ENCODE measurements around the gene CYP27C1.
"Not testable (repeated sequence)": the region's sequence is repeated elsewhere in the genome, so short reads cannot be mapped to it uniquely, and the experiment has no call there.

The CYP27C1 gene

DNA sequence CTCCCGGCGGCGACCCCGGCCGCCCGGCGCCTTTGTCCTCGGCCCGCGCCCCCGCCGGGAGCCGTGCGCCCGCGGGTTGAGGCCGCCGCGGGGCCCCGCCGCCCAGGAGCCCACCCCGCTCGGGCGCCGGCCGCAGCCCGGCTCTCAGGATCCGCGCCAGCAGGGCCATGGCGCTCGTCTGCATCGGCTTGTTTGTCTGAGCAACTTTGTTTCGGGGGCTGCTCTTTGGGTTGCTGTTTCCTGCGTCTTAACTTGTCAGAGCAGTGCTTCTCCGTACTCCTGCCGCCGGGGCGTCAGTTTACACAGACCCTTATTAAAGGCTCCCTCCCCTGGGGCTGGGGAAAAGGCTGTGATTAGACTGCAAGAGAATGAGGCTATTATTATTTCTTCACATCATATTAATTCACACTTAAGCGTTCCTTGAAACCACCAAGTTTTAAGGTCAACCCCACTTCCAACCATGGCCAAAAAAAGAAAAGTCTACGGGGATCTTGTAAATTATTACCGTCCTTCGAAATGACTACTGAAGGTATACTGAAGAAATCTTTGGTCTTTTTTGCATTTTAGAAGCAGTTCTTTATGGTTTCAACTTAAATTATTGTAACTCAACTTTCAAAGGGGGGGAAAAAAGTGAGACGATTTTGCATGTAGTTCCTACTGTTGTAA is at the start of gene CYP27C1:
Gene CYP27C1 (minus strand): TSS at position 198 of the 666 bp plus-strand sequence. CDS start 29 bp downstream, at position 169.
- no peak for FAIRE-seq
- DNase-seq (ENCODE audit: extremely low spot score, insufficient read length, low read depth), result no peak

DNA sequence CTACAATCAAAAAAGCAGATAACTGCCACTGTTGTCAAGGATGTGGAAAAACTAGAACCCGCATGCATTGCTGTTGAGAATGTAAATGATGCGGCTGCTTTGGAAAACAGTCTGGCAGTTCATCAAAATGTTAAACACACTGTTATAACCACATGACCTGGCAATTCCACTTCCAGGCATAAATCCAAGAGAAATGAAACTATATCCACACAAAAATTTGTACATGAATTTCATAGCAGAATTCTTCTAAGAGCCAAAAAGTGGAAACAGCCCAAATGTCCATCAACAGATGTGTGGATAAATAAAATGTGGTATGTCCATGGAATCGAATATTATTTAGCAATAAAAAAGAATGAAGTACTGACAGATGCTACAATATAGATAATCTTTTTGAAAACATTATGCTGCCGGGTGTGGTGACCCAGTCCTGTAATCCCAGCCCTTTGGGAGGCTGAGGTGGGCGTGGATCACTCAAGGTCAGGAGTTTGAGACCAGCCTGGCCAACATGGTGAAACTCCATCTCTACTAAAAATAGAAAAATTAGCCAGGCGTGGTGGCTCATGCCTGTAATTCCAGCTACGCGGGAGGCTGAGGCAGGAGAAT is 41.8 kb upstream of the CYP27C1 start:
- FAIRE-seq (no peak), DNase-seq (ENCODE audit: extremely low spot score, insufficient read length, low read depth) (no peak)

DNA sequence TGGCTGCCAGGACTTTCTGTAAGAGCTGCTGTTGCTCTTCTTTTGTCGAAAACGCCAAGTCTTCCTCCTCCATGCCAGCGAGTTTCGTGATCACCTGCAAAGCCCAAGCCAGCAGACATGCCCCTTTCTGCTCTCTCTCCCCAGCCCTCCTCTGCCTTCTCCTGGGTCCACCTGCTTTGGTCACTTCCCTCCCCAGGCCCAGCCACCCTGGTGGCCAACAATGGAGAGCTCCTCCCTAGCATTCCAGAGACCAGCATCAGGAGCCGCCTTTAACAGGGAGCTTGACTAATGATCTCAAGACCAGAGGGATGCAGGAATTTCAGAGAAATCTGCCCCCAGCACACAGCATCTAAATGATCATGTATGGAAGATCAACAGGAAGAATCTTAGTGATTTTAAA is 39.3 kb upstream of the CYP27C1 start:
- FAIRE-seq (no peak), DNase-seq (ENCODE audit: extremely low spot score, insufficient read length, low read depth) (no peak)

DNA sequence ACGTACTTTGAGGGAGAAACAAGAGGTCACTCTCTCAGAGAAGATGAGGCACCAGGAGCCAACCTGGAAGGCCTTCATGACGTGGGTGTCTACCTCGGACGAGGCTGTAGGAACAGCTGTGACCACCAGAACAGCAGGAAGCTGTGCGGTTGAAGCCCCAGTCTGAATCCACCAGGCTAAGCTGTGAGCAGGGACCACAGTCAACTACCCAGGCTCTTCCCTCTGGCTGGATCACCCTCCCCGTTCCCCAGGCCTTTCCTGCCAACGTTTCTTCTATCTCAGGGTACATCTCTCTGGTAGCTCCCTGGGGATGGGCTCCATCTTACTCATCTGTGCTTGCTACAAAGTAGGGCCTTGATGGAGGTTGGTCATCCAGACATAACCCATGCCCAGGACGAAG is 36.8 kb upstream of the CYP27C1 start:
- no peak for FAIRE-seq

DNA sequence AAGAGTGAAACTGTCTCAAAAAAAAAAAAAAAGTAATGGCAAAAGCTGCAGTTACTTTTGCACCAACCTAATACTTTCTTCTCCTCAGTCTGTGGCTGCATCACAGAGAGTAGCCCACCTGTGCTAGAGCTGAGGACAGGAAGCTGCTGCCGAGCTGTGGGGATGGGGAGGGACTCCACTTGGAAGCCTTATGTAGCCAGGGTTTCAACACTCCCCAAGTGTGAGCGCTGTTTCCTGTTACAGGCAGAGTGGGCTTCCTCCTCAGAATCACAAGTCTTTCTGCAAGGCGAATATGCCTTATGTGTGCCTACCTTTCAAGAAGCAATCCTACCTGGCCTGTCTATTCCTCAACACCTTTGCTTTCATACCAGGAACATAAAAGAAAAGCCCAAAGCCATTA is 36.3 kb upstream of the CYP27C1 start:
- DNase-seq (ENCODE audit: extremely low spot score, insufficient read length, low read depth) (no peak), FAIRE-seq (no peak)

More for the DNA sequence above, 36.8 kb upstream of the CYP27C1 start:
- DNase-seq (ENCODE audit: extremely low spot score, insufficient read length, low read depth), result no peak

DNA sequence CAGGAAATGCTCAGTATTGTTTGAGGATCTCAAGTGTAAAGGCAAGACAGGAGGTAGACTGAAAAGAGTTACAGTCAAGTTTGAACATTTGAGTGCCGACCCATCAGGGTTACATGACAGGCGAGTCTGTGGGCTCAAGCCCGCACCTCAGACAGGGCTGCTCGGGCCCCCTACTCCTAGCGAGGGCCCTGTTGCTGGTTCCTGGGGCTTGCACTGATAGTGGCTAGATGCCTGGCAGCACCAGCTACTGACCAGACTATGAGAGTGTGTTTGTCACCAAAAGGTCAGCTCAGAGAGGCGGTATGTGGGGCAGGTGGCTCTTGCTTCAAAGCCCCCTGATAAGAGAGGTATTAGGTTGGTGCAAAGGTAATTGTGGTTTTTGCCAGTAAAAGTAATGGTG is 35.6 kb upstream of the CYP27C1 start:
- DNase-seq (ENCODE audit: extremely low spot score, insufficient read length, low read depth) (no peak), FAIRE-seq (no peak)

DNA sequence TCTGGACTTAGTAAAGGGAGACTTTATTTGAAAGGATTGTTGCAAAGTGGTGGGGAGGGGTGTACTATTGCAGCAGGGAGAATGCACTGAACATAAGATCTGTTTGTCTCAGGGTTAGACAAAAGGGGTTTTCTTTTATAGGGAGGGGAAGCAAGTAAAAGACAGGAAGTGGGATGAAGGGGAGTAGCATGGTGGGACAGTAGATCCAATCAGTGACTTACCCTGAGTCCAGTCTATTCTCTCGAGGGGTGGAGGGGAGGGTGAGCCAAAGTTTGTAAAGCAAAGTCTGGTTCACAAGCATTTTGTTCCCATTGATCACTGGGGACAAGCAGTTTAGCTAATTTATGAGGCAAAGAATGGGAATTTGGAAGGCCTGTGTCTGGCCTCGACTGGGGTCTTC is 35.0 kb upstream of the CYP27C1 start:
- FAIRE-seq, result no peak
- DNase-seq (ENCODE audit: extremely low spot score, insufficient read length, low read depth), result no peak

- DNase-seq (ENCODE audit: extremely low spot score, insufficient read length, low read depth) (no peak), FAIRE-seq (no peak)
Observed at GRCh38 chr2:127254386-127254981, 34.4 kb upstream of the CYP27C1 start.

DNA sequence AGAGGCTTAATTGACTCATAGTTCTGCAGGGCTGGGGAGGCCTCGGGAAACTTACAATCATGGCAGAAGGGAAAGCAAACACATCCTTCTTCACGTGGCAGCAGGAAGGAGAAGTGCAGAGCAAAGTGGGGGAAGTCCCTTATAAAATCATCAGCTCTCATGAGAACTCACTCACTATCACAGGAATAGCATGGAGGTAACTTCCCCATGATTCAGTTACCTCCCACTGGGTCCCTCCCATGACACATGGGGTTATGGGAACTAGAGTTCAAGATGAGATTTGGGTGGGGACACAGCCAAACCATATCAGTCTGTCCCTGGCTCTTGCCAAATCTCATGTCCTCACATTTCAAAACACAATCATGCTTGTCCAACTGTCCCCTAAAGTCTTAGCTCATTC is 21.1 kb upstream of the CYP27C1 start:
- not testable (repeated sequence) for FAIRE-seq; DNase-seq (ENCODE audit: extremely low spot score, insufficient read length, low read depth)

DNA sequence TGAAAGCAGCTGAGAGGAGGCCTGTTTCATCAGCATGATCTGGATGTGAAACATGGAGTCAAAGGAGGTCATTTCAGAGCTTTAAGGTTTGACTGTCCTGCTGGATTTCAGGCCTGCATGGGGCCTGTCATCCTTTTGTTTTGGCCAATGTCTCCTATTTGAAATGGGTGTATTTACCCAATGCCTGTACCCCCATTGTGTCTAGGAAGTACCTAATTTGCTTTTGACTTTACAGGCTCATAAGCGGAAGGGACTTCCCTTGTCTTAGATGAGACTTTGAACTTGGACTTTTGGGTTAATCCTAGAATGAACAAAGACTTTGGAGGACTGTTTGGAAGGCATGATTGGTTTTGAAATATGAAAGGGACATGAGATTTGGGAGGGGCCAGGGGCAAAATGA is 19.3 kb upstream of the CYP27C1 start:
- FAIRE-seq (no peak), DNase-seq (ENCODE audit: extremely low spot score, insufficient read length, low read depth) (no peak)

DNA sequence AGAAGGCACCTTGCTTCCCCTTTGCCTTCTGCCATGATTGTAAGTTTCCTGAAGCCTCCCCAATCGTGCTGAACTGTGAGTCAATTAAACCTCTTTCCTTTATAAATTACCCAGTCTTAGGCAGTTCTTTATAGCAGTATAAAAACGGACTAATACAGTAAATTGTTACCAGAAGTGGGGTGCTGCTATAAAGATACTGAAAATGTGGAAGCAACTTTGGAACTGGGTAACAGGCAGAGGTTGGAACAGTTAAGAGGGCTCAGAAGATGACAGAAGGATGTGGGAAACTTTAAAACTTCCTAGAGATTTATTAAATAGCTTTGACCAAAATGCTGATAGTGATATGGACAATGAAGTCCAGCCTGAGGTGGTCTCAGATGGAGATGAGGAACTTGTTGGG is 17.7 kb upstream of the CYP27C1 start:
- FAIRE-seq, result not testable (repeated sequence)

DNA sequence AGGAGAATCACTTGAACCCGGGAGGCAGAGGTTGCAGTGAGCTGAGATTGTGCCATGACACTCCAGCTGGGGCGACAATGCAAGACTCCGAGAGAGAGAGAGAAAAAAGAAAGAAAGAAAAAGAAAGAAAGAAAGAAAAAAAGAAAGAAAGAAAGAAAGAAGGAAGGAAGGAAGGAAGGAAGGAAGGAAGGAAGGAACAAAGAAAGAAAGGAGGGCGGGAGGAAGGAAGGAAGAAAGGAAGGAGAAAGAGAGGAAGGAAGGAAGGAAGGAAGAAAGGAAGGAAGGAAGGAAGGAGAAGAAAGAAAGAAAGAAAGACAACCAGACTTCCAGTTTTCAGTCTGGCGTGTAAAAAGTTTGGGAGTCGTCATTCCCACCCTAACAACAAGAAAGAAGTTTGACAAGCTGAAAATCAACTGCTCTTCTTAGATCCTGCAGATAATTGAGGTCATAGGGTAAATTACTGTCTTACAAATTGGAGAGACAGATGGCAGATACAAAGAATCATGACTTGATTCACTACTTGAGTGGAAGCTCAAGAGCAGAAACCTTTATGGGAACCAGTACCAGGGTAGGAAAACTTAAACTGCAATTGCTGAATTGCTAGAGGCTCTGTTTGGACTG is 15.1 kb upstream of the CYP27C1 start:
- FAIRE-seq, result no peak
- no peak for DNase-seq (ENCODE audit: extremely low spot score, insufficient read length, low read depth)

More for the DNA sequence above, 17.7 kb upstream of the CYP27C1 start:
- not testable (repeated sequence) for DNase-seq (ENCODE audit: extremely low spot score, insufficient read length, low read depth)

DNA sequence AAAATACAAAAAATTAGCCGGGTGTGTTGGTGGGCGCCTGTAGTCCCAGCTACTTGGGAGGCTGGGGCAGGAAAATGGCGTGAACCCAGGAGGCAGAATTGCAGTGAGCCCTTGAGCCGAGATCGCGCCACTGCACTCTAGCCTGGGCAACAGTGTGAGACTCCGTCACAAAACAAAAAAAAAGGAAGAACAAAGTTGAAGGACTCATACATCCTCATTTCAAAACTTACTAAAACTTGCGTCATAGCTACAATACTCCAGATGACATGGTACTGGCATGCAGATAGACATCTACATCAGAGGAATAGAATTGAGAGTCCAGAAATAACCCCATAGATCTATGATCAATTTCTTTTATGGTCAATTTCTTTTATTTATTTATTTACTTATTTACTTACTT is 13.6 kb upstream of the CYP27C1 start:
- FAIRE-seq, result no peak
- no peak for DNase-seq (ENCODE audit: extremely low spot score, insufficient read length, low read depth)

- no peak for FAIRE-seq
- no peak for DNase-seq (ENCODE audit: extremely low spot score, insufficient read length, low read depth)
Observed at GRCh38 chr2:127231130-127231865, 11.2 kb upstream of the CYP27C1 start.

GRCh38 chr2:127229555-127229954 is 9.5 kb upstream of the CYP27C1 start:
- DNase-seq (ENCODE audit: extremely low spot score, insufficient read length, low read depth) (no peak), FAIRE-seq (no peak)

GRCh38 chr2:127228102-127228501 is 8.0 kb upstream of the CYP27C1 start:
- FAIRE-seq (no peak), DNase-seq (ENCODE audit: extremely low spot score, insufficient read length, low read depth) (no peak)

GRCh38 chr2:127227264-127227660 is 7.2 kb upstream of the CYP27C1 start:
- DNase-seq (ENCODE audit: extremely low spot score, insufficient read length, low read depth); FAIRE-seq: not testable (repeated sequence)

DNA sequence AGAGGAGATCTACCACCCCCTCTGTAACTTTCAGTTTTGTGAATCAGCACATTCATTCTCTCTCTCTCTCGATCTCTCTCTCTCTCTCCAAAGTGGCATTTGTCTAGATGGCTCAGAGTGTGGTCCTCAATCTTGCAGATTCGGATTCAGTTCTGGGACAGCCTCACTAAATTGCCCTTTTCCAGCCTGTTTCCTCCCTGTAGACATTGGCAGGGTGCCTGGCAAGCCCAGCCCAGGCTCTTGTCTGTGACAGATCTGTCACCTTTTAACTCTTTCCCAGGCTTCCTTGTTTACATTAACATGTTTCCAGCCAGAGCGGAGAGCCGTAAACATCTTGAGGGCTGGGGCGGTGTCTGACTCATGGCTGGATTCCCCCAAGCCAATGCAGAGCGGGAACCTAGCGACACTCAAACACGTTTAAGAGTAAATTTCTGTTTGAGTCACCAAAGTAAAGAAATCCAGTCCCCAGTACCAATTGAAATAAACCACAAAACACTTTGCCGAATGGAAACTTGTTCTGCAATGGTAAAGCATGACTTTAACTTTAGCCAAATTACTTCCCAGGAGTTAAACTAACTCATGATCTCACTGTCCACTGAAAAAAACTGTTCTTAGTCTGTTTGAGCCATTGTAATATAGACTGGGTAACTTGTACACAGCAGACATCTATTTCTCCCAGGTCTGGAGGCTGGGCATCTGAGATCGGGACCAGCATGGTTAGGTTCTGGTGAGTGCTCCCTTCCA is 6.6 kb upstream of the CYP27C1 start:
- FAIRE-seq, result no peak

GRCh38 chr2:127226132-127226519 is 6.0 kb upstream of the CYP27C1 start:
- no peak for FAIRE-seq
- no peak for DNase-seq (ENCODE audit: extremely low spot score, insufficient read length, low read depth)

More for the DNA sequence above, 6.6 kb upstream of the CYP27C1 start:
- no peak for DNase-seq (ENCODE audit: extremely low spot score, insufficient read length, low read depth)
